K562 (cell line): ENCODE data around the gene RRAS. TPM values are rescaled to one million over a fixed set of nuclear protein-coding genes. Genes with fewer than 3 reads are reported as not detected.

Experiments used
- ATAC-seq: fragments of 200-7000 bp; cut with Tn5 transposase; 3 replicates; pipeline ENCODE4 v1.9.1; 2020; ENCODE audit warnings: moderate library complexity
- BruUV-seq: library from RNA; stranded (reverse); fragments of 400-500 nt; replicated peaks from 2 replicates; lab custom pipeline; 2021; lab: Mats Ljungman, UMichigan
- CTCF ChIA-PET: fragments of 300-600 bp; formaldehyde crosslinking; extraction: SDS; loops from one replicate; lab custom pipeline; 2021; ENCODE audit warnings: low intra/inter-chr PET ratio; lab: Yijun Ruan, JAX
- POLR2A ChIA-PET: fragments of 300-600, 350-650 bp; sonication (Branson Sonifier 250); formaldehyde crosslinking; extraction: SDS; loops from one replicate; lab custom pipeline; 2021; ENCODE audit warnings: antibody characterized with exemption, inconsistent platforms; lab: Yijun Ruan, JAX
- DNase-seq, 4 experiments: peaks; one replicate each; pipeline versions ENCODE4 v3.0.0 to v3.0.0-alpha.2; 2011 to 2018; ENCODE audit warnings: low spot score in 3 of 4, mixed read lengths in 3 of 4; ENCODE audit errors: extremely low read depth in 1 of 4
- FAIRE-seq: peaks from 2 replicates; lab custom pipeline; 2011; peaks lifted over from hg19 to GRCh38; lab: Jason Lieb, UNC
- H2AFZ ChIP-seq: 2 replicates; pipeline ENCODE4 v1.6.0; 2011; ENCODE audit warnings: low read depth, low read length, control low read depth, inconsistent platforms
- H3K27ac ChIP-seq: fragments of 200-600 bp; 3 replicates; pipeline ENCODE4 v1.8.0; 2011; ENCODE audit warnings: low read depth, mild to moderate bottlenecking, control low read depth, inconsistent platforms, low read length, moderate library complexity, mixed read lengths; ENCODE audit errors: extremely low read depth
- H3K27me3 ChIP-seq, 2 experiments: fragments of 300-600 bp in 1 of 2; 2 replicates in 1 of 2; 3 replicates in 1 of 2; pipeline versions ENCODE4 v1.6.0 to v1.8.0; 2011; ENCODE audit warnings: inconsistent platforms in 2 of 2, low read length in 2 of 2, mild to moderate bottlenecking in 1 of 2, mixed read lengths in 1 of 2, moderate library complexity in 1 of 2; ENCODE audit not compliant: control insufficient read depth in 2 of 2, insufficient read depth in 2 of 2
- H3K36me3 ChIP-seq: fragments of 300-600 bp; 3 replicates; pipeline ENCODE4 v1.8.0; 2011; ENCODE audit warnings: mild to moderate bottlenecking, low read length, inconsistent platforms; ENCODE audit not compliant: control insufficient read depth, insufficient read depth
- H3K4me1 ChIP-seq, 2 experiments: fragments of 200-600 bp in 1 of 2; replicated peaks in 1 of 2; 2 replicates in 1 of 2; 3 replicates in 1 of 2; pipeline versions ENCODE4 v1.5.1 to v1.8.0; 2011; ENCODE audit warnings: inconsistent platforms in 2 of 2, low read length in 2 of 2, mild to moderate bottlenecking in 1 of 2, mixed read lengths in 1 of 2, moderate library complexity in 1 of 2; ENCODE audit not compliant: control insufficient read depth in 2 of 2, insufficient read depth in 2 of 2
- H3K4me2 ChIP-seq: 2 replicates; pipeline ENCODE4 v1.6.1; 2011; ENCODE audit warnings: low read length, control low read depth, inconsistent platforms, mixed read lengths; ENCODE audit not compliant: insufficient read depth
- H3K4me3 ChIP-seq: fragments of 200-600 bp; sonication (generic), shearing (Covaris generic); 2 replicates; pipeline ENCODE4 v1.5.1; 2016; ENCODE audit warnings: control low read depth, inconsistent platforms
- H3K79me2 ChIP-seq: fragments of 200-600 bp; 3 replicates; pipeline ENCODE4 v1.8.0; 2011; ENCODE audit warnings: low read length, inconsistent platforms; ENCODE audit not compliant: control insufficient read depth, insufficient read depth
- H3K9ac ChIP-seq, 2 experiments: 2 replicates each; pipeline versions ENCODE4 v1.6.0 to v1.6.1; 2011; ENCODE audit warnings: low read depth in 2 of 2, low read length in 2 of 2, control low read depth in 1 of 2, inconsistent platforms in 1 of 2, mild to moderate bottlenecking in 1 of 2, mixed read lengths in 1 of 2; ENCODE audit not compliant: insufficient read depth in 1 of 2
- H3K9me1 ChIP-seq: one replicate; pipeline ENCODE4 v1.6.0; 2011; ENCODE audit warnings: inconsistent platforms, mild to moderate bottlenecking, low read length, moderate library complexity; ENCODE audit not compliant: control insufficient read depth, insufficient read depth
- H3K9me3 ChIP-seq: replicated peaks from 2 replicates; pipeline ENCODE4 v1.5.1; 2011; ENCODE audit warnings: low read depth, low read length, inconsistent platforms; ENCODE audit not compliant: control insufficient read depth, insufficient read depth
- H4K20me1 ChIP-seq: replicated peaks from 2 replicates; pipeline ENCODE4 v1.6.1; 2011; ENCODE audit warnings: low read length, inconsistent platforms, mixed read lengths; ENCODE audit not compliant: control insufficient read depth, insufficient read depth
- FOXA3 ChIP-seq, 2 experiments: fragments of 450-650 bp in 1 of 2; sonication (generic) in 1 of 2; formaldehyde crosslinking; IDR thresholded peaks in 1 of 2; conservative IDR thresholded peaks in 1 of 2; 2 replicates each; pipeline versions ENCODE4 v1.4.0 to v1.8.0; 2020 to 2022; ENCODE audit warnings: mild to moderate bottlenecking in 2 of 2, missing genetic modification reagents in 1 of 2
- NR2C1 ChIP-seq, 2 experiments: fragments of 450-650 bp; IDR thresholded peaks; 2 replicates each; pipeline ENCODE4 v1.6.1; 2017; ENCODE audit warnings: mild to moderate bottlenecking in 2 of 2, antibody characterized with exemption in 1 of 2, inconsistent platforms in 1 of 2, missing compliant biosample characterization in 1 of 2, missing genetic modification characterization in 1 of 2
- PURB ChIP-seq: sonication (generic); formaldehyde crosslinking; IDR thresholded peaks from 2 replicates; pipeline ENCODE4 v1.9.0; 2021; ENCODE audit warnings: low read depth, mild to moderate bottlenecking, missing genetic modification reagents
- WGBS: fragments of 100-300 bp; shearing (Covaris generic); methylation state at CpG from one replicate; pipeline ENCODE4 v1.1.6; 2016; ENCODE audit warnings: low coverage, mixed read lengths; ENCODE audit not compliant: insufficient coverage; ENCODE audit errors: missing lambda C conversion rate; 5-methylcytosine and 5-hydroxymethylcytosine counted together
- in situ Hi-C: fragments of 300-500 bp; cut with MboI; formaldehyde crosslinking; loops from 4 replicates; pipeline ENCODE4 v1.15.0; 2018; ENCODE audit warnings: inconsistent platforms, mixed read lengths
- intact Hi-C: fragments of 100-400 bp; cut with micrococcal nuclease; formaldehyde crosslinking; loops from 2 replicates; pipeline ENCODE4 v1.14.2; 2022
- polyA plus RNA-seq, 8 experiments: library from polyadenylated mRNA; depleted of rRNA in 4 of 8; stranded (reverse) in 5 of 8; unstranded in 3 of 8; fragments of >200 nt; fragmentation: Nextera tagmentation in 2 of 8; fragmentation: Illumina TruSeq in 1 of 8; extraction: Ambion mirVana in 2 of 8; extraction: Trizol in 1 of 8; gene quantifications; 2 replicates each; pipeline versions ENCODE4 v1.2.1 to v1.2.3, GENCODE V29; 2011 to 2014; ENCODE audit warnings: inconsistent platforms in 1 of 8, missing spikeins in 1 of 8
- total RNA-seq, 7 experiments: library from RNA; depleted of rRNA in 6 of 7; stranded (reverse); fragments of >200 nt in 6 of 7; fragmentation: Illumina TruSeq in 2 of 7; extraction: Trizol in 2 of 7; gene quantifications; 2 replicates each; pipeline versions ENCODE4 v1.2.1 to v1.2.3, GENCODE V29; 2011 to 2021; ENCODE audit warnings: low replicate concordance in 1 of 7
- TF ChIP-seq, protein P1 (sequence below): sonication (generic); formaldehyde crosslinking; IDR thresholded peaks from 2 replicates; pipeline ENCODE4 v1.8.0; 2022; ENCODE audit warnings: missing genetic modification reagents, mild to moderate bottlenecking, borderline replicate concordance
- TF ChIP-seq, protein P2 (sequence below): fragments of 250-450 bp; sonication (Bioruptor Pico); IDR thresholded peaks from 2 replicates; pipeline ENCODE4 v1.4.0; 2020; ENCODE audit warnings: mild to moderate bottlenecking, moderate library complexity

RRAS gene
- total and polyA plus RNA-seq, 9 of the 15 experiments (the other 6 are each of a cell fraction or from before 2014, with no cell fraction given), result 0.70 to 17.3 (median 8.2) TPM

- Histone ChIP-seq H3K9me1 (peaks cover 3% of the 10 kb centered on the region), H3K9ac (peak overlapping the region in 1 of 2 experiments; percentile 85; a peak in 2 of 4 replicates), H3K4me1 (peaks cover 23 to 61% of the 10 kb centered on the region in 2 experiments), H3K9me3 (no peaks in the 10 kb centered on the region), H3K27ac (peak overlapping the region; percentile 39; the same call in 1 of the 3 replicates), H2AFZ (no peak overlapping the region), H3K4me2 (peak overlapping the region; percentile 16), H3K36me3 (peaks cover 65% of the 10 kb centered on the region), H4K20me1 (peaks cover 19% of the 10 kb centered on the region), H3K79me2 (peaks cover 52% of the 10 kb centered on the region), H3K4me3 (0 out of 2 replicates have a peak overlapping the region, but pooled peaks have one; percentile 4), H3K27me3 (no peaks in the 10 kb centered on the region)
- ATAC-seq (peak; percentile 14), FAIRE-seq (peak; percentile 92), DNase-seq (peak; percentile 86 to 95 (median 92))
- no TSS peak for BruUV-seq
- ChIA-PET POLR2A (interaction anchor here (0.9 to 1.0 kb wide), 2 partner anchors 16 to 50 kb away, joined by 4 read pairs; no protein-coding TSS in a partner anchor), CTCF (interaction anchor here (0.5 to 1.5 kb wide), 4 partner anchors 37 to 238 kb away, joined by 3 to 5 read pairs (median 4); no protein-coding TSS in a partner anchor)
- WGBS, result 29% methylated on average over 35 of the region's 40 CpGs
- in situ Hi-C loops, result no loop called here
- intact Hi-C loops, result no loop called here
- TF ChIP-seq FOXA3 (CRISPR knock-in tag; conservative IDR thresholded peaks at IDR 0.05 in 1 of 2, IDR thresholded peaks at IDR 0.05 in 1 of 2) (no peak), PURB (CRISPR knock-in tag) (no peak), NR2C1 (IDR thresholded peaks at IDR 0.05) (no peak), NR2C1 (tag; IDR thresholded peaks at IDR 0.05) (no peak)
- TF ChIP-seq, protein P1, sequence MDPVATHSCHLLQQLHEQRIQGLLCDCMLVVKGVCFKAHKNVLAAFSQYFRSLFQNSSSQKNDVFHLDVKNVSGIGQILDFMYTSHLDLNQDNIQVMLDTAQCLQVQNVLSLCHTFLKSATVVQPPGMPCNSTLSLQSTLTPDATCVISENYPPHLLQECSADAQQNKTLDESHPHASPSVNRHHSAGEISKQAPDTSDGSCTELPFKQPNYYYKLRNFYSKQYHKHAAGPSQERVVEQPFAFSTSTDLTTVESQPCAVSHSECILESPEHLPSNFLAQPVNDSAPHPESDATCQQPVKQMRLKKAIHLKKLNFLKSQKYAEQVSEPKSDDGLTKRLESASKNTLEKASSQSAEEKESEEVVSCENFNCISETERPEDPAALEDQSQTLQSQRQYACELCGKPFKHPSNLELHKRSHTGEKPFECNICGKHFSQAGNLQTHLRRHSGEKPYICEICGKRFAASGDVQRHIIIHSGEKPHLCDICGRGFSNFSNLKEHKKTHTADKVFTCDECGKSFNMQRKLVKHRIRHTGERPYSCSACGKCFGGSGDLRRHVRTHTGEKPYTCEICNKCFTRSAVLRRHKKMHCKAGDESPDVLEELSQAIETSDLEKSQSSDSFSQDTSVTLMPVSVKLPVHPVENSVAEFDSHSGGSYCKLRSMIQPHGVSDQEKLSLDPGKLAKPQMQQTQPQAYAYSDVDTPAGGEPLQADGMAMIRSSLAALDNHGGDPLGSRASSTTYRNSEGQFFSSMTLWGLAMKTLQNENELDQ (CRISPR knock-in tag), result no peak
- TF ChIP-seq, protein P2, sequence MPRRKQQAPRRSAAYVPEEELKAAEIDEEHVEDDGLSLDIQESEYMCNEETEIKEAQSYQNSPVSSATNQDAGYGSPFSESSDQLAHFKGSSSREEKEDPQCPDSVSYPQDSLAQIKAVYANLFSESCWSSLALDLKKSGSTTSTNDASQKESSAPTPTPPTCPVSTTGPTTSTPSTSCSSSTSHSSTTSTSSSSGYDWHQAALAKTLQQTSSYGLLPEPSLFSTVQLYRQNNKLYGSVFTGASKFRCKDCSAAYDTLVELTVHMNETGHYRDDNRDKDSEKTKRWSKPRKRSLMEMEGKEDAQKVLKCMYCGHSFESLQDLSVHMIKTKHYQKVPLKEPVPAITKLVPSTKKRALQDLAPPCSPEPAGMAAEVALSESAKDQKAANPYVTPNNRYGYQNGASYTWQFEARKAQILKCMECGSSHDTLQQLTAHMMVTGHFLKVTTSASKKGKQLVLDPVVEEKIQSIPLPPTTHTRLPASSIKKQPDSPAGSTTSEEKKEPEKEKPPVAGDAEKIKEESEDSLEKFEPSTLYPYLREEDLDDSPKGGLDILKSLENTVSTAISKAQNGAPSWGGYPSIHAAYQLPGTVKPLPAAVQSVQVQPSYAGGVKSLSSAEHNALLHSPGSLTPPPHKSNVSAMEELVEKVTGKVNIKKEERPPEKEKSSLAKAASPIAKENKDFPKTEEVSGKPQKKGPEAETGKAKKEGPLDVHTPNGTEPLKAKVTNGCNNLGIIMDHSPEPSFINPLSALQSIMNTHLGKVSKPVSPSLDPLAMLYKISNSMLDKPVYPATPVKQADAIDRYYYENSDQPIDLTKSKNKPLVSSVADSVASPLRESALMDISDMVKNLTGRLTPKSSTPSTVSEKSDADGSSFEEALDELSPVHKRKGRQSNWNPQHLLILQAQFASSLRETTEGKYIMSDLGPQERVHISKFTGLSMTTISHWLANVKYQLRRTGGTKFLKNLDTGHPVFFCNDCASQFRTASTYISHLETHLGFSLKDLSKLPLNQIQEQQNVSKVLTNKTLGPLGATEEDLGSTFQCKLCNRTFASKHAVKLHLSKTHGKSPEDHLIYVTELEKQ (CRISPR knock-in tag), result no peak
Observed at GRCh38 chr19:49680421-49681351, 40.7 kb upstream of the RRAS start.
